22Rv1 (cell line): ENCODE measurements around the gene TNNC2.

Source experiments
- H3K27ac ChIP-seq: fragments of 450-650 bp; 2 replicates; pipeline ENCODE4 v1.5.1; 2017
- ZFX ChIP-seq: fragments of 450-650 bp; IDR thresholded peaks from 2 replicates; pipeline ENCODE4 v1.6.1; 2017; ENCODE audit warnings: antibody characterized with exemption, borderline replicate concordance
- TF ChIP-seq, protein P1 (sequence below): fragments of 450-650 bp; IDR thresholded peaks from 2 replicates; pipeline ENCODE4 v1.5.1; 2017; ENCODE audit warnings: mild to moderate bottlenecking

Gene TNNC2

GRCh38 chr20:45845452-45845851 is 18.3 kb upstream of the TNNC2 start:
- H3K27ac ChIP-seq = no peak overlapping the region
- TF ChIP-seq, protein P1, sequence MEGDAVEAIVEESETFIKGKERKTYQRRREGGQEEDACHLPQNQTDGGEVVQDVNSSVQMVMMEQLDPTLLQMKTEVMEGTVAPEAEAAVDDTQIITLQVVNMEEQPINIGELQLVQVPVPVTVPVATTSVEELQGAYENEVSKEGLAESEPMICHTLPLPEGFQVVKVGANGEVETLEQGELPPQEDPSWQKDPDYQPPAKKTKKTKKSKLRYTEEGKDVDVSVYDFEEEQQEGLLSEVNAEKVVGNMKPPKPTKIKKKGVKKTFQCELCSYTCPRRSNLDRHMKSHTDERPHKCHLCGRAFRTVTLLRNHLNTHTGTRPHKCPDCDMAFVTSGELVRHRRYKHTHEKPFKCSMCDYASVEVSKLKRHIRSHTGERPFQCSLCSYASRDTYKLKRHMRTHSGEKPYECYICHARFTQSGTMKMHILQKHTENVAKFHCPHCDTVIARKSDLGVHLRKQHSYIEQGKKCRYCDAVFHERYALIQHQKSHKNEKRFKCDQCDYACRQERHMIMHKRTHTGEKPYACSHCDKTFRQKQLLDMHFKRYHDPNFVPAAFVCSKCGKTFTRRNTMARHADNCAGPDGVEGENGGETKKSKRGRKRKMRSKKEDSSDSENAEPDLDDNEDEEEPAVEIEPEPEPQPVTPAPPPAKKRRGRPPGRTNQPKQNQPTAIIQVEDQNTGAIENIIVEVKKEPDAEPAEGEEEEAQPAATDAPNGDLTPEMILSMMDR = no peak
- no peak for TF ChIP-seq ZFX

GRCh38 chr20:45843506-45843905 is 16.4 kb upstream of the TNNC2 start:
- TF ChIP-seq, protein P1 = no peak
- no peak for TF ChIP-seq ZFX
- no peak overlapping the region for H3K27ac ChIP-seq

DNA sequence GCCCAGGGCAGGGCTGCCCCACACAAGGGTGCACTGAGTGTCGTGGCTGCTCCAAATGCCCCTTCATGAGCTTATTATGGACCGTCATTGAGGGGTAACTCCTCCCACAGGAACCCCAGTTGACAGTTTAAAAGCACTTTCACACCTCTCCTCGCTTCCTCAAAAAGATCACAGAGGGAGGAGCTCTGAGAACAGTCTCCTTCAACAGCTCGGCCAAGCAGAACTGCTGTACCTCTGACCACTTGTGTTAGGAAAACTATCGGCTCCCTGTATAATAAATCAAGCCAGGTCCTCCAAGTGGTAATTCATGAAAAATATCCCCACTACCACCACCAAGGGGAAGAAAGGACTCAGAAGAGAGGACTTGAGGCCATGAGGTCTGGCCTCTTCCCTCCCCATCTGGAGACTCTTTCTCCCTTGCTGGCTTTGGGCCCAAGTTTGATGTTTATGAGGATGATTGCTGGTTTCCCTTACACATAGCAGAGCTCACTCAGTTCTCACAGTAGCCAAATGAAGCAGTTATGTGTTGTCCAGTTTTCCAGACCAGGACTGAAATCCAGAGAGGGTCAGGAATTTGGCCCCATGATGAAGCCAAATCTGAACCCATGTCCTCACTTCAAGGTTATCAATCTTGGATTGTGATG is 15.2 kb upstream of the TNNC2 start:
- no peak overlapping the region for H3K27ac ChIP-seq
- no peak for TF ChIP-seq ZFX
- TF ChIP-seq, protein P1 = no peak

GRCh38 chr20:45841407-45842129 is 14.5 kb upstream of the TNNC2 start:
- no peak overlapping the region for H3K27ac ChIP-seq
- TF ChIP-seq ZFX = no peak
- TF ChIP-seq, protein P1 = no peak

DNA sequence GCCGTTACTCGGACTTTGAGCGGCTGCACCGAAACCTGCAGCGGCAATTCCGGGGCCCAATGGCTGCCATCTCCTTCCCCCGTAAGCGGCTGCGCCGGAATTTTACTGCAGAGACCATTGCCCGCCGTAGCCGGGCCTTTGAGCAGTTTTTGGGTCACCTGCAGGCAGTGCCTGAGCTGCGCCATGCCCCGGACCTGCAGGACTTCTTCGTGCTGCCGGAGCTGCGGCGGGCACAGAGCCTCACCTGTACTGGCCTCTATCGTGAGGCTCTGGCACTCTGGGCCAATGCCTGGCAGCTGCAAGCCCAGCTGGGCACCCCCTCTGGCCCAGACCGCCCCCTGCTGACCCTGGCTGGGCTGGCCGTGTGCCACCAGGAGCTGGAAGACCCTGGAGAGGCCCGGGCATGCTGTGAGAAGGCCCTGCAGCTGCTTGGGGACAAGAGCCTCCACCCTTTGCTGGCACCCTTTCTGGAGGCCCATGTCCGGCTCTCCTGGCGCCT is 13.6 kb upstream of the TNNC2 start:
- no peak overlapping the region for H3K27ac ChIP-seq

DNA sequence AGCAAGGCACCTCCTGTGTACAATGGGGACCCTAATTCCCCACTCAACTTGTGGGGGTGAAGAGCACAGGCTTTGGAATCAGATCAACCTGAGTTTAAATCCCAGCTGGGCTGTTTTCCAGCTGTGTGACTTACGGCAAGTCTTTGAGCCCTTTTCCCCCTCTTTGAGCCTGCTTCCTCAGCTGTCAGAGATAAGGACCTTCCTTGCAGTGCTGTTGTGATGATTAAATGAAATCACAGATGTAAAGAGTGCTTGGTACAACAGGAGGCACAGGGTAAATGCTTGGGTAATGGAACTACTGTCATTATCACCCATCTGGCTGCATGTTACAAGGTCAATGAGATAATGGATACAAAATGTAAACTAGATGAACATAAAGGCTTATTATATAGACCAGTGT is 9.7 kb upstream of the TNNC2 start:
- no peak overlapping the region for H3K27ac ChIP-seq
- TF ChIP-seq, protein P1 = no peak

More for the DNA sequence above, 13.6 kb upstream of the TNNC2 start:
- TF ChIP-seq, protein P1 = no peak
- no peak for TF ChIP-seq ZFX

DNA sequence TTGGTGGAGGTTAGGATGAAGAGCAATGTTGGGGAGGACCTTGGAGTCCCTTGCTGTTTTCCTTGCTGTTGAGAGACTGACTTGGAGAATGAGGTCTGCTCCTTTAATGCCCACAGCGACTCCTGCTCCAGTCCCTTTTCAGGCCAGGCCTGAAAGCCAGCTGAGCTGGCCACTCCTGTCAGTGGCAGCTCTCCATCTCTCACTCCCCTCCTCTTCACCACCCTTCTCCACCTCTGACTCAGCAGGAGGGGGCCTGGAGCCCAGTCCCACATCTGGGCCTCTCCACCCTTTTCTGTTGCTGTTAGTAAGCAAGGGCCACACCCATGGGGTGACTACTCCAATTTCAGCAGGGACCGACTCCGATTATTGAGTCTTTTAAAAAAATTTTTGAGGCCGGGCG is 8.7 kb upstream of the TNNC2 start:
- no peak overlapping the region for H3K27ac ChIP-seq
- no peak for TF ChIP-seq ZFX
- TF ChIP-seq, protein P1 = no peak
